ENCODE results near the gene ROR2.

ROR2 gene

DNA sequence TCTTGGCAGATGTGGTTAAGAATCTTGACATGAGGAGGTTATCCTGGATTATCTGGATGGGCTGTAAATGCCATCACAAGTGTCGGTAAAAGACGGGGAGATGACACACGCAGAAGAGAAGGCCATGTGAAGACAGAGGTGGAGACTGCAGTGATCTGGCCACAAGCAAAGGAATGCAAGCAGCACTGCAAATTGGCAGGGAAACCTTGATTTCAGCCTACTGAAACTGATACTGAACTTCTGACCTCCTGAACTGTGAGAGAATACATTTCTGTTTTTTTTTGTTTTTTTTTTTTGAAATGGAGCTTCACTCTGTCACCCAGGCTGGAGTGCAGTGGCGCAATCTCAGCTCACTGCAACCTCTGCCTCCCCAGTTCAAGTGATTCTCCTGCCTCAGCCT lies 433.9 kb downstream of the ROR2 start:
- no peak for DNase-seq (ENCODE audit: low read depth)

DNA sequence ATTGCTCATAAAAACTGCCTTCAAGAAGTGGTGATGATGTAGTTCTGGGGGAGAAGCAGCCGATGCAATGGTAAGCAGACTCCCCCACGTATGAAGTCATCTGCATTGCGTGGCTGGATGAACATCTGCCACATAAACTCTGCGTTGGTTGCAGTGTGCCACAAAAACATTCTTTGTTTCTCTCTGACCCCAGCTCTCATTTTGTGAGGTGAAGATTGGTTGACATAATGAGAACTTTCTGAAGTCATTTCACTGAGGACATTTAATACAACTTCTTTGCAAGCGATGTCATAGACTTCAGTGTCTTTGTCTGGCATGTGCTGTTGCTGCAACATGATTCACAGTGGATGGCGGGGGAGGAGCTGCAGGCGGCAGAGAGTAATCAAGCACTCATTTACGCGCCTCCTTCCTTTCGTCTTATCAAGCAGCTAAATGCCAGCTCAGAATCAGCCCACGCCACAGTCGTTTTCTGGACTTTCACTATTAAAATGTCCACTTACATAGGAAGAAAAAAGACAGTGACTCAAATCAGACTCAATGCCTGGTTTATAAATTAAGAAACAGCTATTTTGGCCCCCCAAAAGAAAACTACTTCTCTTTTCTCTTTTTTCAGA lies 434.8 kb downstream of the ROR2 start:
- DNase-seq (ENCODE audit: low read depth) = no peak
